ENCODE data around the gene SKAP1.

Gene SKAP1

GRCh38 chr17:48162946-48163506 is 267.0 kb downstream of the SKAP1 start:
- no peak for DNase-seq

GRCh38 chr17:48162306-48162934 is 267.6 kb downstream of the SKAP1 start:
- DNase-seq = no peak

DNA sequence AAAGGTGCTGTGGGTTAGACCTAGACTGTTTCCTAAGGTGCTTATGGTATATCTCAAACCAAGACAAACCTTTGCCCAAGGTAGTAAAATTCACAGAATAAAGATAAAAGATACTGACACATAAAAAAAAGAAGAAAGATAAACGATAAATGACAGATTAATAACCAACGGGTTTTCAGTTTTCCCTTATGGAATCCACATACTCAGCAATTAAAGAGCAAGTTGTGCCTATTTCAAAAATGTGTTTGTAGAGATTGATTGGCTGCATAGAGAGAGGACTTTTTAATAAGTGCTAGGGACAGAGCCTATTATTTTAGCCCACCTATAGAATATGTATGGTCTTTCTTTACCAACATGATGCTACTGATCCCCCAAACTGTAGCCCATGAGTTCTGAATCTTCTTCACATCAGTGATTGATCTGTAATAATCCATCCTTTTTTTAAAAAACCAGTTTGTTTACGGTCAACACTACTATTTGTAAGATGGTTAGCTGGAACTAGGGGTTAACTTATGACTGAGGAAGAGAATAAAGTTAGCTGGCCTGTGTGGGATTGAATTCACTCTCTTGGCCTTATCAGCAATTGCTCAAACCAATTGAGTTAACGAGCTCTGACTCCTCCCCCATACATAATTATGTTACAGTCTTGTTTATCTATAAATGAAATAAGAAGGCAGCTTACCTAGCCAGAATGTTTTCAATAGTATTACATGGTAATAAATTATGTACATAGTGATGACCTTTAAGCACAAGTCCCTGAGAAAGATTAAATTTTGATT is 268.7 kb downstream of the SKAP1 start:
- DNase-seq = no peak

GRCh38 chr17:48160177-48161081 is 269.6 kb downstream of the SKAP1 start:
- DNase-seq = peak; percentile 97 to 98

GRCh38 chr17:48159232-48159631 is 270.8 kb downstream of the SKAP1 start:
- DNase-seq = peak; percentile 24 to 29

GRCh38 chr17:48155889-48156611 is 274.0 kb downstream of the SKAP1 start:
- DNase-seq = no peak

- peak; percentile 59 to 79 for DNase-seq
Measured at GRCh38 chr17:48153691-48154358, 276.2 kb downstream of the SKAP1 start.

GRCh38 chr17:48152289-48152688 is 277.7 kb downstream of the SKAP1 start:
- no peak for DNase-seq

DNA sequence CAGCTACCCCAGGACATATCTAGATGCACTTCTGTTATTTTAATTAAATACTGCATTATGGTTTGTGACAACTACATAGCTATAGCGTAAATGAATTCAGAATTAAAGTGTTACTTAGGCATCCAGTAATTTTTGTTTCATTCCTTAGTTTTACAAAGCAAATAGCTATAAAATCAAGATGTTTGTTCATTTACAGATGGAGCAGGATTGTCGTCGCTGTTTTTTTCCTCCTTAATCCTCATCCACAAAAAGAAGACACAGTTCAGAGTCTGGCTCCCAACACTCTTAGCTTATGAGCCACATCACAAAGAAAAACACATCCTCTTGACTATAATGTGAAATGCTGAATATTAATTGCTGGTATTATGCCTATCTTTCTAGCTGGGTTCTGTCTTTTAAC is 278.8 kb downstream of the SKAP1 start:
- DNase-seq = no peak

DNA sequence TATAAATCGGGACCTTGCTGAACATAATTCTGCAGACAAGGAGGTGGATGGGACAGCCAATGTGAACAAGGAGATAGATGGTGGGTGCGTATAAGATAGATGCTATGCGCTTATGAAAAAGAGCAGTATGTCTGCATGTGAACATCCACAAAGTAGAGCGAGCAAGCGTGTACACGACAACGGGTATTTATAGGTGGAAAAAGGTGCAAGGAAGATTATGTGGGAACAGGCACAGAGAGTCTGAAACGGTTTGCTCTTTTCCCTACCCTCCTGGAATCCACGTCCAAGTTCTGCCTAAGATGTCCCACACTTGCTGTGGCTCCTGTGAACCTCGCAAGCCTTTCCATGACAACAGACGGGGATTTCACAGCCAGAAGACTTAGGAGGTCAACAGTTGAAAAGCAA is 279.4 kb downstream of the SKAP1 start:
- no peak for DNase-seq

DNA sequence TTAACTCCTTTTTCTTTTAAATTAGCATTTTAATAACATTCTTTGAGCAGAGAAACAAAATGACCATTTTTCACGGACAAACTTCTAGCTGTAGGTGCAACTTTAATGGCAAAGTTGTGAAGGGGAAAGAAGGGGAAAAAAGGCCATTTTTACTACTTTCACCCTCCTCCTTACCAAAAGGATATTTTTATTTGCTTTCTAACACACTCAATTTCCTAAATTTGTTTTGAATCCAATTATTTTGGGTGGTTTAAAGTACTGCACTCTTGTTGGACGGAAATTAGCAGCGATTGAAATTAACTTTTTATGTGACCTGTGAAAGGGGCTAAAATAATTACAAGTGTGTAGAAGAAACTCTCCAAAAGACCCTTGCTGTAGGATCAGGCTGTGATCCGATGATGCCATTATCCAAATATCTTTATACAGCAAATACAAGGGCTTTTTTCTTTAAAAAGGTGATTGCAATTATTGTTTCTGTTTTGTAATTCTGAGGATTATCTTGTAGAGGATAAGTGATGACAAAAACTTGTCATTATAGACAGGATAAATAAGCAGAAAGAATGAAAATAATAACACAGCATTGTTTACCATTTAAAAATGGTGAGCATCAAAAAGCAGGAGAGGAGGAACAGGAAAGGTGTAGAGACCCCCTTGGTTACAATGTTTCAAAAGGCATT is 280.1 kb downstream of the SKAP1 start:
- DNase-seq = no peak

- DNase-seq = no peak
Measured at GRCh38 chr17:48148854-48149786, 280.9 kb downstream of the SKAP1 start.

DNA sequence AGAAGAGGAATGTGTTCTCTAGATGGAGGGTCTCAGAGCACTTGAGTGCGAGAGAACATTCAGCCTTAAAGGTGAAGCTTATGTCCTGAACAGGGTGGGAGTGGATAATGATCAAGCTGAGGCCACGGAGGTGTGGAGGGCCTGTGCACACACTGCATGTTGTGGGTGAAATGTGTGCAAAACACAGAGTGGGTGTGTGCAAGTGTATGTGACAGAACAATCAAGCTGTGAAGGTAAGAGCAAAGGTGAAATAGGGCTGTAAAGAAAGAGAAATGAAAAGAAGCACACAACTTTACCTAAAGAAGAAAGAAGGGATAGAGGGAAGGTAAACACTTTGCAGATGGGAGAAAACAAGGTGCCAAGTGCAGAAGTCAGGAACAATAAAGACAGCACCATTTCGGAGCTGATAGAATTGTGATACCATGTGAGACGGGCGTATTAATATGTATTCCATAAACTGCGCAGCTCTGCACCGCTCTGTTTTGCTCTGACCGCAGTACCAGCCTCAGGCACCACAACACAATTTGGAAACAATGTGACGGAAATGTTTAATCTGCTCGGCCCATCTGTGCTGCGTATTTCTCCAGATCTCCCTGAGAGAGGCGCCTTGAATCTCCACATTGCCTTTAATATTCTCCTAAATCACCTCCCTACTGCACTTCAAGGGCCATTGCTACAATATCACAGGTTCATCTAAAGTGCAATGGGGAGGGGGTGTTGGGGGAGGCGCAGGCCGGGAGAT is 281.8 kb downstream of the SKAP1 start:
- peak; percentile 13 to 21 for DNase-seq

GRCh38 chr17:48144976-48145798 is 284.8 kb downstream of the SKAP1 start:
- no peak for DNase-seq

DNA sequence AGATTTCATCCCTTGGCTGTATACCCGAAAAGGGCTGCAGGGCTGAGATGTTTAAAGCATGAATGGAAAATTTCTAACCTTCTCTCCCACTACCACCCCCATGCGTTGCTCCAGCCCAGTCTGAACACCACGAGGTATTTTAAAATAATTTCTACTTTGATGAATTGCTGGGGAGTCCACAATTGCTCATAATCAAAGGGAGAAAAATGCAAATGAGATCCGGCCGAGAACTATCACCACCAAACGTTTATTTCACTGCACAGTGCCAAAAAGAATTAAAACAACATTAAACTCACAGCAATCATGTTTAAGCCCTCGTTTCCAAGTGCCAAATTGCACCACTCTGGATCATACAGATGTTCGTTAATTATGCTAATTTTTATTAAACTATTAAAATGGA is 285.8 kb downstream of the SKAP1 start:
- DNase-seq = no peak

GRCh38 chr17:48143629-48144028 is 286.4 kb downstream of the SKAP1 start:
- DNase-seq = no peak

GRCh38 chr17:48139944-48140343 is 290.1 kb downstream of the SKAP1 start:
- no peak for DNase-seq

DNA sequence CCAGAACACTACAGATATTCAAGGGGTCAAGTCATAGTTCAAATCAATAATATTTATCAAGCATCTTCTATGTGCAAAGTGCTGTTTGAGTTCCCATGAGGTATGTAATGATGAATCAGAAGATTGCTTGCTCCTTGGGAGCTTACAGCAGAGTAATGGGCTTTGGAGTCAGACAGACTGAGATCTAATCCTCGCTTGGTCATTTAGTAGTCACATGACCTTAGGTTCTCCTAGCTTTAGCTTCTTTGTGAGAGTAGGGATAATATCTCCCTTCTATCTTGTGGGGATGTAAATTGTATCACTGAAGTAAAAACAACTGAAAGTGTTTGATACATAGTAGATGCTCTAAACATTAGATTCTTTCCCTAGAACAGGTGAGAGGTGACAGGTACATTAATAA is 292.4 kb downstream of the SKAP1 start:
- DNase-seq = no peak
